K562 (cell line): ENCODE data around the gene KCNMB2. TPM values are rescaled to one million over a fixed set of nuclear protein-coding genes. Genes with fewer than 3 reads are reported as not detected.

Experiments
- C11orf30 ChIP-seq: fragments of 450-650 bp; IDR thresholded peaks from 2 replicates; pipeline ENCODE4 v1.6.1; 2016; ENCODE audit warnings: low read depth, mild to moderate bottlenecking
- CTCF ChIP-seq, 3 experiments: IDR thresholded peaks in 2 of 3; conservative IDR thresholded peaks in 1 of 3; 2 replicates each; pipeline ENCODE4 v1.5.1; 2011 to 2012; ENCODE audit warnings: low read length in 3 of 3, mild to moderate bottlenecking in 3 of 3, control low read depth in 2 of 3, improper control_type of control experiment in 1 of 3, inconsistent platforms in 1 of 3, low read depth in 1 of 3, mixed read lengths in 1 of 3, moderate library complexity in 1 of 3; ENCODE audit not compliant: insufficient read depth in 2 of 3
- E2F1 ChIP-seq: sonication (generic); formaldehyde crosslinking; IDR thresholded peaks from 2 replicates; pipeline ENCODE4 v1.8.1; 2023; ENCODE audit warnings: mild to moderate bottlenecking, missing genetic modification reagents, moderate library complexity
- E2F5 ChIP-seq: sonication (generic); formaldehyde crosslinking; IDR thresholded peaks from 2 replicates; pipeline ENCODE4 v1.8.0; 2022; ENCODE audit warnings: mild to moderate bottlenecking, missing genetic modification reagents
- EP300 ChIP-seq: IDR thresholded peaks from 2 replicates; pipeline ENCODE4 v1.6.1; 2012; ENCODE audit warnings: low read length, improper control_type of control experiment
- FOXP1 ChIP-seq: sonication (generic); formaldehyde crosslinking; IDR thresholded peaks from 2 replicates; pipeline ENCODE4 v1.8.0; 2022; ENCODE audit warnings: mild to moderate bottlenecking, missing genetic modification reagents
- GTF2B ChIP-seq: IDR thresholded peaks from 2 replicates; pipeline ENCODE4 v1.6.1; 2011; ENCODE audit not compliant: insufficient read length; ENCODE audit errors: extremely low read depth
- MAFK ChIP-seq: IDR thresholded peaks from 2 replicates; pipeline ENCODE4 v1.6.1; 2011; ENCODE audit warnings: low read length, improper control_type of control experiment
- MCM5 ChIP-seq: fragments of 450-650 bp; IDR thresholded peaks from 2 replicates; pipeline ENCODE4 v1.6.1; 2016; ENCODE audit warnings: low read depth
- PCBP2 ChIP-seq: fragments of 200-400 bp; formaldehyde crosslinking; IDR thresholded peaks from 2 replicates; pipeline ENCODE4 v1.6.1; 2018; ENCODE audit warnings: low read length, low read depth, mild to moderate bottlenecking, moderate library complexity; ENCODE audit not compliant: poor library complexity, severe bottlenecking
- RUNX1 ChIP-seq: sonication (generic); IDR thresholded peaks from 2 replicates; pipeline ENCODE4 v1.6.1; 2016; ENCODE audit warnings: antibody characterized with exemption, low read depth
- SLC30A9 ChIP-seq: fragments of 250-450 bp; sonication (Bioruptor Pico); IDR thresholded peaks from 2 replicates; pipeline ENCODE4 v1.8.0; 2022; ENCODE audit warnings: mild to moderate bottlenecking, moderate library complexity
- TAL1 ChIP-seq: fragments of 450-650 bp; IDR thresholded peaks from 2 replicates; pipeline ENCODE4 v1.6.1; 2016; ENCODE audit warnings: mild to moderate bottlenecking
- ZBTB1 ChIP-seq: sonication (generic); formaldehyde crosslinking; IDR thresholded peaks from 2 replicates; pipeline ENCODE4 v1.8.1; 2023; ENCODE audit warnings: missing genetic modification reagents, low read depth, mild to moderate bottlenecking, borderline replicate concordance
- ZNF217 ChIP-seq: sonication (generic); formaldehyde crosslinking; IDR thresholded peaks from 2 replicates; pipeline ENCODE4 v1.8.0; 2022; ENCODE audit warnings: mild to moderate bottlenecking, missing genetic modification reagents
- ZNF316 ChIP-seq: fragments of 450-650 bp; IDR thresholded peaks from 2 replicates; pipeline ENCODE4 v1.6.1; 2016
- polyA plus RNA-seq, 8 experiments: library from polyadenylated mRNA; depleted of rRNA in 4 of 8; stranded (reverse) in 5 of 8; unstranded in 3 of 8; fragments of >200 nt; fragmentation: Nextera tagmentation in 2 of 8; fragmentation: Illumina TruSeq in 1 of 8; extraction: Ambion mirVana in 2 of 8; extraction: Trizol in 1 of 8; gene quantifications; 2 replicates each; pipeline versions ENCODE4 v1.2.1 to v1.2.3, GENCODE V29; 2011 to 2014; ENCODE audit warnings: inconsistent platforms in 1 of 8, missing spikeins in 1 of 8
- total RNA-seq, 7 experiments: library from RNA; depleted of rRNA in 6 of 7; stranded (reverse); fragments of >200 nt in 6 of 7; fragmentation: Illumina TruSeq in 2 of 7; extraction: Trizol in 2 of 7; gene quantifications; 2 replicates each; pipeline versions ENCODE4 v1.2.1 to v1.2.3, GENCODE V29; 2011 to 2021; ENCODE audit warnings: low replicate concordance in 1 of 7
- TF ChIP-seq, protein P1 (sequence below): fragments of 200-400 bp; formaldehyde crosslinking; IDR thresholded peaks from 2 replicates; pipeline ENCODE4 v1.6.1; 2017; ENCODE audit warnings: mild to moderate bottlenecking, low read depth, low read length, moderate library complexity

Gene KCNMB2
- total and polyA plus RNA-seq, 9 of the 15 experiments (the other 6 are each of a cell fraction or from before 2014, with no cell fraction given): 0.04 to 0.15 TPM; not detected in 7

- TF ChIP-seq RUNX1: no peak
- TF ChIP-seq ZNF316: peak; percentile 68
- TF ChIP-seq, protein P1, sequence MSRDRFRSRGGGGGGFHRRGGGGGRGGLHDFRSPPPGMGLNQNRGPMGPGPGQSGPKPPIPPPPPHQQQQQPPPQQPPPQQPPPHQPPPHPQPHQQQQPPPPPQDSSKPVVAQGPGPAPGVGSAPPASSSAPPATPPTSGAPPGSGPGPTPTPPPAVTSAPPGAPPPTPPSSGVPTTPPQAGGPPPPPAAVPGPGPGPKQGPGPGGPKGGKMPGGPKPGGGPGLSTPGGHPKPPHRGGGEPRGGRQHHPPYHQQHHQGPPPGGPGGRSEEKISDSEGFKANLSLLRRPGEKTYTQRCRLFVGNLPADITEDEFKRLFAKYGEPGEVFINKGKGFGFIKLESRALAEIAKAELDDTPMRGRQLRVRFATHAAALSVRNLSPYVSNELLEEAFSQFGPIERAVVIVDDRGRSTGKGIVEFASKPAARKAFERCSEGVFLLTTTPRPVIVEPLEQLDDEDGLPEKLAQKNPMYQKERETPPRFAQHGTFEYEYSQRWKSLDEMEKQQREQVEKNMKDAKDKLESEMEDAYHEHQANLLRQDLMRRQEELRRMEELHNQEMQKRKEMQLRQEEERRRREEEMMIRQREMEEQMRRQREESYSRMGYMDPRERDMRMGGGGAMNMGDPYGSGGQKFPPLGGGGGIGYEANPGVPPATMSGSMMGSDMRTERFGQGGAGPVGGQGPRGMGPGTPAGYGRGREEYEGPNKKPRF: no peak
- TF ChIP-seq MCM5: no peak
- no peak for TF ChIP-seq GTF2B
- no peak for TF ChIP-seq FOXP1 (CRISPR knock-in tag)
- no peak for TF ChIP-seq E2F1 (CRISPR knock-in tag)
- TF ChIP-seq C11orf30: peak; percentile 49; the same call in 1 of the 2 replicates
- TF ChIP-seq MAFK: peak; percentile 29; the same call in 1 of the 2 replicates
- TF ChIP-seq E2F5: no peak
- no peak for TF ChIP-seq SLC30A9 (CRISPR knock-in tag)
- TF ChIP-seq PCBP2: no peak
- no peak for TF ChIP-seq ZNF217 (CRISPR knock-in tag)
- no peak for TF ChIP-seq EP300
- TF ChIP-seq CTCF (IDR thresholded peaks at IDR 0.05 in 2 of 3, conservative IDR thresholded peaks at IDR 0.05 in 1 of 3; ENCODE audit: insufficient read depth in 2 of 3, low read depth in 1 of 3, low read length in 3 of 3): no peak
- no peak for TF ChIP-seq ZBTB1
- TF ChIP-seq TAL1: no peak
These were observed 216.6 kb downstream of the KCNMB2 start (continued) for GRCh38 chr3:178752843-178753242.
